Measurements from ENCODE around the gene UNC5A.

Gene UNC5A

DNA sequence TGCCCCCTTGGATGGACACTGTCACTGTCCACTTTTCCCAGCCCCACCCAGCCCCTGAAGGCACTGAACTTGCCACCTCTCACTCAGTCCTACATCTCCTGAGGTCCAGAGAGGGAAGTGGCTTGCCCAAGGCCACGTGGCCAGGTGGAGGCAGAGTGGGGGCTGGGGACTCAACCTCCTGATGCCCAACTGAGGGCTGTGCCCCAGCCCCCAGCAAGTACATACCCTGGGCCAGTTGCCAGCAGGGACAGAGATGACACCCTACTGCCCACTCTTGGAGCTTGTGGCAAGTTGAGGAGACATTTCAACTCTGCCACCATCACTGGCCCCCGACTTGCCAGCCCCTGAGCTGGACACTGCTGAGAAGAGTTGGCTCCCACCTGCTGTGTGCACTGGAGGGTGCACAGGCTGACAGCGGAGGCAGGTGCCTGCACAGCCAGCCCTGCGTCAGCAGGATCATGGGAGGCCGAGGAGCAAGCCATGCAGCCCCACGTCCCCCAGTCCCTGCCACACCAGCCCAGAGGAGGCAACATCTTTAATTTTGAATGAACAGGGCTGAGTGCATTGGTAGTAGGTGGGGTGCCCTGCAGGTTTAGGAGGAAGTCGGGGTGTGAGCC is 39.4 kb downstream of the UNC5A start:
- DNase-seq (ENCODE audit: low read depth), result no peak
- H3K4me3 ChIP-seq (ENCODE audit: low read length), result no peak overlapping the region
- TF ChIP-seq CTCF (IDR thresholded peaks at IDR 0.05; ENCODE audit: insufficient read depth, low read depth, low read length, missing control alignments), result no peak

DNA sequence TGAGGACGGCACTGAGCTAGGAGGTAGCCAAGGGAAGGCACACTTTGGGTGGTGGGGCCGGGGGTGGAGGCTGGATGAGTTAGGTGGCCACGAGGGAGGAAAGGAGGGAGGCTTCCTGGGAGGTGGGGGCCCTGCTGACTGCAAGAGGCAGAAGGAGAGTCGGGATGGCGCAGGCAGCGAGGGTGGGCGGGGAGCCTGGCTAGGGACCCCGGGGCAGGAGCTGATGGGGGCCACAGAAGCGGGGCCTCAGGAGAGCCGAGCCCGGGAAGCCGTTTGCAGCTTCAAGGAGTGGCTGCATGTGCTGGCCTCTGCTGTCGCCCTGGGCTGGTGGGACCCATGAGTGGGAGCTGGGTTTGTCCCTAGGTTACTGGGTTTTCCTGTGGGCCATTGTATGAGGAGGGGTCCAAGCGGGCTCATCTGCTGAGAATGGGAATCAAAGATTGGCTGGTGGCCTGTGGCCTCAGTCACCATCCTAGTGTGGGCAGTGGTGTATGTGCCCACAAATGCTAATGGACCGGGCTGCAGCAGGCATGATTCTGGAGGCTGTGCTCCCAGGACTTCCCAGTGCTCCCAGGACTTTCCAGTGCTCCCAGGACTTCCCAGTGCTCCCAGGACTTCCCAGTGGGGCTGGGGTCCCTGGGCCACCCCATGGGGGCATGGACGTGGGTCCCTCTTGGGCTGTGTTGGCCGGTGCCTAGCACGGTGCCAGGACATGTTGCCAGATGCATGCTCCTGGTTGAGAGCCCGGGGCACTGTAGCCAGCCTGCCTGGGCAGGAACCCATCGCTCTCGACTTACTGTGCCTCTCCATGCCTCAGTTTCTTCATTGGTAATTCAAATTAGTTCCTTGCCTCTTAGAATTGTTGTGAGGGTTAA is 40.2 kb downstream of the UNC5A start:
- no peak for TF ChIP-seq CTCF (IDR thresholded peaks at IDR 0.05; ENCODE audit: insufficient read depth, low read depth, low read length, missing control alignments)
- DNase-seq (ENCODE audit: low read depth), result no peak
- no peak overlapping the region for H3K4me3 ChIP-seq (ENCODE audit: low read length)

- no peak for TF ChIP-seq CTCF (IDR thresholded peaks at IDR 0.05; ENCODE audit: insufficient read depth, low read depth, low read length, missing control alignments)
- H3K4me3 ChIP-seq (ENCODE audit: low read length), result no peak overlapping the region
- no peak for DNase-seq (ENCODE audit: low read depth)
These were observed 41.0 kb downstream of the UNC5A start for GRCh38 chr5:176851380-176851779.

- no peak for DNase-seq (ENCODE audit: low read depth)
- no peak overlapping the region for H3K4me3 ChIP-seq (ENCODE audit: low read length)
- TF ChIP-seq CTCF (IDR thresholded peaks at IDR 0.05; ENCODE audit: insufficient read depth, low read depth, low read length, missing control alignments), result no peak
These were observed 41.7 kb downstream of the UNC5A start for GRCh38 chr5:176851871-176852658.

DNA sequence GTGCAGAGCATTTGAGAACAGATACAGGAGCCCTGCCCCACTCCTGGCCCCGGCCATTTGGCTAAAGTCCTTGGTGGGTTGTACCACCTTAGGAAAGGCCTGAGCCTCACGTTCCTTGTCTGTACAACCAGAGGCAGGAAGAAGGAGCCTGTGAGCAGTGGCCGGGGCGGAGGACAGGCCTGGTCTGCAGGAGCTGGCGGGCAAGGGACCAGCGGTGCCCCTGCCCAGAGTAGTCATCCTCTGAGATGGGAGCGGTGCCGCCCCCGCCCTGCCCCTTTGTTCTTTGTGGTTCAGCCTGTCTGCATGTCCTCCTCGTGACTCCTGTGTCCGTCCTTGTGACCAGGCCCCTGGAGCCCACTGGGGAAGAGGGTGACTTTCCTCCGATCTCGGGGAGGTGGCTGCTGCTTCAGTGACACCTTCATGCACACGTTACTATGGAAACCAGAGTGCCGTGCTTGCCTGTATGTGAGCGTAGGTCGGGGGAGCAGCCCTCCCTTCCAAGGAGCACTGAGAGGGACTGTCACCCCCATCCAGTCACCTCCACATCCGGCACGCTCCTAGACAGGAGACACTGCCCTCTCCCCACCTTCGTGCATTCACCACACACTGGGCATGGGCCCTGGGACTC is 42.9 kb downstream of the UNC5A start:
- no peak overlapping the region for H3K4me3 ChIP-seq (ENCODE audit: low read length)
- DNase-seq (ENCODE audit: low read depth), result no peak
- TF ChIP-seq CTCF (IDR thresholded peaks at IDR 0.05; ENCODE audit: insufficient read depth, low read depth, low read length, missing control alignments), result no peak

GRCh38 chr5:176854164-176854563 is 43.8 kb downstream of the UNC5A start:
- DNase-seq (ENCODE audit: low read depth), result no peak
- no peak for TF ChIP-seq CTCF (IDR thresholded peaks at IDR 0.05; ENCODE audit: insufficient read depth, low read depth, low read length, missing control alignments)
- H3K4me3 ChIP-seq (ENCODE audit: low read length), result no peak overlapping the region
